UCSD-AML1 (cell line): ENCODE results near the gene ZBTB45.
"Not testable (repeated sequence)": the region's sequence is repeated elsewhere in the genome, so short reads cannot be mapped to it uniquely, and the experiment has no call there.

Experiments
- DNase-seq: peaks from one replicate; lab custom pipeline; 2025; ENCODE audit not compliant: unreplicated experiment; lab: John Stamatoyannopoulos, UW

ZBTB45 gene

GRCh38 chr19:58511353-58512208 is 8.0 kb downstream of the ZBTB45 start, which contains the start of gene SLC27A5:
Gene SLC27A5 (minus strand): TSS chr19:58511992. CDS start chr19:58511955, 37 bp downstream.
- DNase-seq = no peak

- DNase-seq = no peak
Measured at GRCh38 chr19:58510084-58510862, 9.3 kb downstream of the ZBTB45 start.

DNA sequence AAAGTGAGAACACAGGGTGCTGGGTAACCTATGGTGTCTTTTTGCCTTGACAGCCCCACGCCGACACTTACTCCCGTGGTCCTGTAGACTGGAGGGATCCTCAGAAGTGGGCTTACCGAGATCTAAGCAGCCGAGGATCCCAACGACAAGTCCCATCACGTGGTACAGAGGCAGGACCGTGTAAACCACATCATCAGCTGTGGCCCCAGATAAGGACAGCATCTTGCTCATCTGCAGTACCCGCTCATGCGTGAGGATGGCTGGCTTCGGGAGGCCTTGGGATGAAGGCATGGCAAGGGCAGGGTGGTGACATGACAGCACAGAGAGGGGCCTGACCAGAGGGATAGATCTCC is 9.9 kb downstream of the ZBTB45 start:
- no peak for DNase-seq

DNA sequence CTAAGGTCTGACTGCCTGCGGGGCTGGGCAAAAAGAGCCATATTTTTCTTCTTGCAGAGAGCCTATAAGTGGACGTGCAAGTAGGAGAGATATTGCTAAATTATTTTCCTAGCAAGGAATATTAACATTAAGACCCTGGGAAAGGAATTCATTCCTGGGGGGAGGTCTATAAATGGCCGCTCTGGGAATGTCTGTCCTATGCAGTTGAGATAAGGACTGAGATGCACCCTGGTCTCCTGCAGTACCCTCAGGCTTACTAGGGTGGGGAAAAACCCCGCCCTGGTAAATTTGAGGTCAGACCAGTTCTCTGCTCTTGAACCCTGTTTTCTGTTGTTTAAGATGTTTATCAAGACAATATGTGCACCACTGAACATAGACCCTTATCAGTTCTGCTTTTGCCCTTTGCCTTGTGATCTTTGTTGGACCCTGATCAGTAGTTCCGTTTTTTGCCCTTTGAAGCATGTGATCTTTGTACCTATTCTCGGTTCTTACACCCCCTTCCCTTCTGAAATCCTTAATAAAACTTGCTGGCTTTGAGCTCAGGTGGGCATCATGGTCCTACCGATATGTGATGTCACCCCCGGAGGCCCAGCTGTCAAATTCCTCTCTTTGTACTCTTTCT is 11.9 kb downstream of the ZBTB45 start:
- DNase-seq = not testable (repeated sequence)

DNA sequence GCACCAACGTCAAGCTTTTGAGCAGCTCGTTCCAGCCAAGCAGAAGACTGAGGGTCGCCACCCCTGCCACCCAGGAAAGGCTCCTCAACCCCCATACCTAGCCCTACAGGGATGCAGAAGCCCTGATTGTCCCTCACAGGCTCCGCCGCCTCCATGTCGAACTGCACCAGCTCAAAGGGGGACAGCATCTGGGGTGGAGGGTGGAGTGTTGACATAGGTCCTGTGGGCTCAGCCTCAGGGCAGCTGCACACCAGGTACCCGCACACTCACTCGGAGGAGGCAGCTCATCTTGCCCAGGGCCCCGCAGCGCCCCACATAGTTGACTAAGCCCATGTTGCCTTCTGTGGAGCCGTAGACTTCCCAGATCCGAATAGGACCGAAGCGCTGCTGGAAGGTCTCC is 19.4 kb downstream of the ZBTB45 start:
- no peak for DNase-seq

DNA sequence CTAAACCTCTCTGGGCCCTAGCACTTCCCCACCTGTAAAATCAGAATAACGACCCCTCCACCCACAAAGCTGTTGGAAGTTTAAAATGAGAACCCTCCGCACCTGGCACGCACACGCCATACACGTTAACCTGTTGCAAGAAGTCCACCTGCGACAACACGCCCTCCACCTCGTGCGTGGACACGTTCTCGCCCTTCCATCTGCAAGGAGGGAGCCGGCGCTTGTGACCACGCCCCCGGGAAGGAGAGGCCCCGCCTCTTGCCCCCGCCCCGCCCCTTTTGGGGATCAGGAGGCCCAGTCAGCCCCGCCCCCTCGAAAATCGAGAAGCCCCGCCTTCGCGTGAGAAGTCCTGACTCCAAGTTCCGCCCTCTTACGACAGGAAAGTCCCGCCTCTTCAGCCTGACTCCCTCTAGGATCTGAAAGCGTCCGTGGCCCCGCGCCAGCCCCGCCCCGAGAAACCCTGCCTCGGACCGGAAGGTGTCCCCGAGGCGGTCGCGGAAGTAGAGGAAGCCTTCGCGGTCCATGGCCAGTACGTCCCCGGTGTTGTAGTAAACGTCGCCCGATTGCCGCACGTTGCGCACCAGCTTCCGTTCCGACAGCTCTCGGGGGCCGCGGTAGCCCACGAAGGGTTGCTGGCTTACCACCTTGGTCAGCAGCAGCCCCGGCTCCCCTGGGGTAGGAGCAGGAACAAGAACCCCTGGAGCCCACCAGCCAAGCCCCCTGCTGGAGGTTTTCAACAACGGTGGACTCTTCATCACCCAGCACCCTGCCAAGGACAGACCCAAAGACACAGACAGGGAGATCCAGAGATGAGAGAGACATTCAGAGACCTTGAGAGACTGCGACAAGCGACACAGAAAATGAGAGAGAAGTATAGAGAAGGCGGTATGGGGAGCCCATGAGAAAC is 20.3 kb downstream of the ZBTB45 start:
- DNase-seq = peak; percentile 99

DNA sequence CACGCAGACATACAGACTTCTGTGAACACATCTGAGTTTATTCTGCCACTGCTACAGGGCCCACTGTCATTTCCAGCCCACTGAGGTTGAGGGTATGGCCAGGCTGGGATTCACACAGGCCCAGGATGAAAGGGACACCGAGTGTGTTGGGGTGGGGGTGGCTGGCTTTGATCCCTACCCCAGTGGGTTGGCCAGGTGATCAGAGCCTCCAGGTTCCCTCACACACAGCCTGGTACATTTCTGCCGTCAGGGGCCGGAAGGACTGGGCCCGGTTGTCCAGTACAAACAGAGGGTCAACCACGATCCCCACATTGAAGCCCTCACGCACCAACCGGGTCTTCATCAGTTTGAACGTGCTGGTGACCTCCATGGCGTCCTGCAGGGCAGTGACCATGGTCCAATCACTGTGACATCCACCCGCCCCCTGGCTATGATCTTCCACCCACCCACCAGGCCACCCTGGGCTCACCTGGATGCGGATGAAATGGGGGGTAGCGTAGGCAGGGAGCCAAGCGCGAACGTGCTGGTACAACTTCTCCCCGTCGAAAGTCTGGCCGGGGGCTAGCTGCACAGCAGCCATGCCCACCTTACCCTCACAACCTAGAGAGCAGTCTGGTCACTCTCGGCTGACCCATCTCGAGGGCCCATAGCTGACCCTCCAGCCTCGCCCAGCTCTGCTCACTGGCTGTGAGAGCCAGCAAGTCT is 21.1 kb downstream of the ZBTB45 start:
- DNase-seq = no peak

GRCh38 chr19:58497634-58498170 is 21.9 kb downstream of the ZBTB45 start:
- DNase-seq = no peak

- DNase-seq = no peak
Measured at GRCh38 chr19:58492265-58492664, 27.3 kb downstream of the ZBTB45 start.

- no peak for DNase-seq
Measured at GRCh38 chr19:58491393-58491792, 28.2 kb downstream of the ZBTB45 start.

DNA sequence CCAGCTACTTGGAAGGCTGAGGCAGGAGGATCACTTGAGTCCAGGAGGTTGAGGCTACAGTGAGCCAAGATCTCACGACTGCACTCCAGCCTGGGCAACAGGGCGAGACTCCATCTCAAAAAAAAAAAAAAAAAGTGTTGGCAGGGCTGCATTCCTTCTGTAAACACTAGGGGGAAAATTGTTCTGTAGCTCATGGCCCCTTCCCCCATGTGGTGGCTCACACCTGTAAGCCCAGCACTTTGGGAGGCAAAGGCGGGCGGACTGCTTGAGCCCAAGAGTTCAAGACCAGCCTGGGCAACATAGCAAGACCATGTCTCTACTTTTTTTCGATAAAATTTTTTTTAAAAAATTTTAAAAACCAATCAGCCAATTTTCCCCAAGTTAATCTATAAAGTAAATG is 35.3 kb downstream of the ZBTB45 start:
- DNase-seq = not testable (repeated sequence)

DNA sequence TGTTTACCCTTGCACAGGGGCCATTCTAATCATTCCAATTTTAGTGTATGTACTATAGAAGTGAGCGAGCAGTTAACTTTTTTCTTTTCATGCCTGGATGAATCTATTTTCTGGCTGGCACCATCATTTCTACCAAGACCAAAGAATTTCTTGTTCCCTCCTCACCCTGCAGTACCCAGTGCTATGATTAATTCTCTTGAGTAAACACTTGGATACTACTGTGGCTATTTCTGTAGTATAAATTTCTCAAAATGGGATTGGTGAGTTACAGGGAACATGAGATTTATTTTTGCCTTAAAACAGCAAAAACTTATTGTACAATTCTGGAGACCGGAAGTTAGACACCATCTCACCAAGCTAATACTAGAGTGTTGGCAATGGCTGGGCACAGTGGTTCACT is 35.8 kb downstream of the ZBTB45 start:
- DNase-seq = no peak

- no peak for DNase-seq
Measured at GRCh38 chr19:58482372-58482771, 37.2 kb downstream of the ZBTB45 start.

- DNase-seq = no peak
Measured at GRCh38 chr19:58480831-58481230, 38.8 kb downstream of the ZBTB45 start.

- DNase-seq = no peak
Measured at GRCh38 chr19:58480481-58480830, 39.2 kb downstream of the ZBTB45 start.

DNA sequence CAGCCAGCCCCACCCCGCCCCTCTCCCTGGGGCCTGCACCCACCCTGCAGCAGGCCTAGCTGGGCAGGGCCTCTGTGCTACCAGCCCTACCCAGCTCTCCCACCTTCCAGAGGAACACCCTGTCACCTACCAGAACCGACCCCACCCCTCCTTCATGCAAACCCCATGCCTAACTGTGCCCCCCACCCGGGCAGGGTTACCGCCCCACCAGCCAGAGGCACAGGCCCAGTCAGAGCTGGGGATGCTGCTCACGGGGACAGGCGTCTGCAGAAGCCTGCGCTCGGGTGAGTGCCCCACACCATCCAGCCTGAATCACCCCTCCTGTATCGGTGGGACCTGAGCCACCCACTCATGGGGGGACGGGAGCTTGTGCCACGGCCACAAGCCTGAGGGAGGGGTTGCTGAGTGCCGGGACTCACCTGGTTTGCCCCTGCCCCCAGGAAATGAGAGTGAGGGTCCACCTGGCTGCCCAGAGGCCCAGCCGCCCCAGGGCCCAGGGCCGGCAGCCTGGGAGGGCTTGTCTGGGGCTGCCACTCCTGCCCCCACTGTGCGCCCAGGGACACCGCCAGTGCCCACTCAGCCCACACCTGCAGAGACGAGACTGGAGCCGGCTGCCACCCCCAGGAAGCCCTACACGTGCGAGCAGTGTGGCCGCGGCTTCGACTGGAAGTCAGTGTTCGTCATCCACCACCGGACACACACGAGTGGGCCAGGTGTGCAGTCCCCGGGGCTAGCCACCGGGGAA is 39.7 kb downstream of the ZBTB45 start:
- DNase-seq = no peak

- DNase-seq = no peak
Measured at GRCh38 chr19:58479303-58479702, 40.3 kb downstream of the ZBTB45 start.

DNA sequence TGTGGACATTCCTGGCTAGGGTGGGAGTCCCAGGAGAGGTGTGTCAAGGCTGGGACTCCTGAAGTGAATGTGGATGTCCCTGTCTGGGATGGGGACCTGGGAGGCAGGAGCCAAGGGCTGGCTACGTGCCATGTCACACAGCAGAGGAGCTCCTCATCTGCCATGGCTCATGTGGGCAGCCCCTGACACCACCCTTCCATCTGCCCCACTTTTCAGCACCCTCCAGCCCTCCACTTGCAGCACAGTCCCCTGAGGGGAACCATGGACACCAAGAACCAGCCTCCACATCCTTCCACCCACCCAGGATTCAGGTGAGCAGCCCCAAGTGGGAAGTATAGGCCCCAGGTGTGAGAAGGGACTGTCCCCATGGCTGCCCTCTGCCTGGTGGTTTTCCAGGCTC is 41.7 kb downstream of the ZBTB45 start:
- DNase-seq = no peak

- DNase-seq = no peak
Measured at GRCh38 chr19:58477130-58477529, 42.5 kb downstream of the ZBTB45 start.
